ENCODE results near the gene GNAS.

- TF ChIP-seq POLR2A (IDR thresholded peaks at IDR 0.05) = no peak
- no peak for TF ChIP-seq CTCF (IDR thresholded peaks at IDR 0.05)
- TF ChIP-seq POLR2AphosphoS5 (IDR thresholded peaks at IDR 0.05) = no peak
Measured at GRCh38 chr20:58908941-58909340, 56.4 kb downstream of the GNAS start.
